RCC 7860 (cell line): ENCODE results near the gene RPA3.
"Not testable (repeated sequence)": the region's sequence is repeated elsewhere in the genome, so short reads cannot be mapped to it uniquely, and the experiment has no call there.

ENCODE experiments used
- DNase-seq: peaks from one replicate; pipeline ENCODE4 v3.0.0-alpha.2; 2015; ENCODE audit warnings: low spot score
- FAIRE-seq: peaks from 2 replicates; lab custom pipeline; 2012; peaks lifted over from hg19 to GRCh38; lab: Jason Lieb, UNC

RPA3 gene

DNA sequence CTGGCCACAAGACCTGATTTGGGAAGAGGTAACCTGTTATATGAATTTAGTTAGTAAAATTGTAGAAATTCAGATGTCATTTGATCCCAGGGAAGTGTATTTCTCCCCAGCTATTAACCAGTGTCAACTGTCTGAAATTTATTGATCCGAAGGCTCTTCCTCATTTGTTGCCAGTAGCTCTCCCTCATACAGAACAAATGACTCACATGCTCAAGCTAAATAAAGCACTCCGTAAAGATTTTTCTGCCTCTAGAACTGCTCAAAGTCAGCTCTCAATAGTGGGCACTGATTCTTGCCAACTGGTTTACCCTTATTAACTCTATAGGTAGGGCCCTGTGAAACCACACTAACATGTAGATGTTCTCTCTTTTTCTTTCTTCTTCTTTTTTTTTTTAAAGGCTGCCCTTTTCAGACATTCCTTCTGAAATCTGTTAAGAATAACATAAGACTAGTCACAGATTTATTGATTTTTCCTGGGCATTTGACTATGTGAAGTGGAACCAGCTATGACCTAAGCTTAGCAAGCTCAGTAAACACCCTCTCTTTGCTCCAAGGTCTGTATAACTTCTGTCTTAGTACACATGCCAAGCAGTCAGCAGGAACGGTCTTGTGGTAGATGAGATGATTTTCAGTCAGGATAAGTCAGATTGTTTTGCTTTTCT is 21.8 kb downstream of the RPA3 start:
- DNase-seq (peak; percentile 57), FAIRE-seq (peak; percentile 57)

DNA sequence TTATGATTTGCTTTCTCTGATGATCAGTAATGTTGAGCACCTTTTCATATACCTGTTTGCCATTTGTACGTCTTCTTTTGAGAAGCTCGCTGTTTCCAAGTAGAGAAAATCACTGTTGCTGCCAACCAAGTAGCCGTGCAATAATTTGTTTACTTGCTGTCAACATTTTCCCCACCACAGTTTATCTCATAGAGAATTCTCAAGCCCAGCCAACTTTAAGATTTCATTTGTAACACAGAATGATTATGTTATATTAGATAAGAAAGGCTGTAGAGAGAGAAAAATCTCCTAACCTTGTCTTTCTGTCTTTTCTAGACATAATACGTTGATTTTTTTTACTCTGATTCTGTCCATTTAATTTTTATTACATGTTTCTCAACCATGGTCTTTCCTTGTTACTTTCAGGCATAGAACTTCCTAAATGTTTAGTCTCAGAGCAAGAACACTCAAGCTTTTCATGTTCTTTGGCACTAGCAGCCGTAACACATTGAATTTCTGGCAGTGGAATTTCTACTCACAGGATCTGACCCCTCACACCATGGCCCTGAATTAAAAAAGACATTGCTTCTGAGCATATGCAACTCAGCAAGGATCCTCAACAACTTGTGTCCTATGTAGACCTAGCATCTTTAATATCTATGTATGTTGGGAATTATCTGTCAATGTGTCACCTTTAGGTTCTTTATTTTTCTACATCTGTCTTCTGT is 23.1 kb downstream of the RPA3 start:
- FAIRE-seq (no peak), DNase-seq (no peak)

DNA sequence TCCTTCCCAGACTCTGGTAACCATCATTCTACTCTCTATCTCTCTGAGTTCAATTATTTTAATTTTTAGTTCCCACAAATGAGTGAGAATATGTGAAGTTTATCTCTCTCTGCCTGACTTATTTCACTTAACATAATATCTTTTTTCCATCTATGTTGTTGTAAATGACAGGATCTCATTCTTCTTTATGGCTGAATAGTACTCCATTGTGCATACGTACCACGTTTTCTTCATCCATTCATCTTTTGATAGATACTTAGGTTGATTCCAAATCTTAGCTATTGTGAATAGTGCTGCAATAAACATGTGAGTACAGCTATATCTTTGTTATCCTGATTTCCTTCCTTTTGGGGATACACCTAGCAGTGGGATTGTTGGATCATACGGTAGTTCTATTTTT is 23.9 kb downstream of the RPA3 start:
- DNase-seq (no peak), FAIRE-seq (no peak)

GRCh38 chr7:7693881-7694280 is 24.5 kb downstream of the RPA3 start:
- DNase-seq (peak; percentile 89), FAIRE-seq (peak; percentile 96)

- FAIRE-seq (no peak), DNase-seq (no peak)
These were observed 29.5 kb downstream of the RPA3 start for GRCh38 chr7:7688956-7689355.

GRCh38 chr7:7688310-7688709 is 30.1 kb downstream of the RPA3 start:
- DNase-seq (no peak), FAIRE-seq (no peak)

DNA sequence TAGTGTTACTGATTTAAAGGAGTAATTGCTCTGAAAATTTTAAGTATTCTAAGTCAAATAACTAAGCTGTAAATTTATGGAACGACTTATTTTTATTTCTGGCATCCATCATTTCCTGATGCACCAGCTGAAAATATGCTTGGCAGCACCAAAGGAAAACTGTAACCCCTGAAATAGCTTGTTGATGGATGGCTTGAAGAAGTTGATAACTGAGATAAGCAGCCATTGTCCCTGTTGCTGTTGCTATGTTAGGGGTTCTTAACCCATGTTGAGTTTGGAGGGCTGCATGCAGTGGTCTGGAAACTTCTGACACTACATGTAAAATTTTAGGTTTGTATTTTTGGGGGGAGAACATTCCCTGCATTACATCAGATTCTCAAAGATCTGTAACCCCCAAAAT is 30.6 kb downstream of the RPA3 start:
- FAIRE-seq, result no peak
- DNase-seq, result no peak

DNA sequence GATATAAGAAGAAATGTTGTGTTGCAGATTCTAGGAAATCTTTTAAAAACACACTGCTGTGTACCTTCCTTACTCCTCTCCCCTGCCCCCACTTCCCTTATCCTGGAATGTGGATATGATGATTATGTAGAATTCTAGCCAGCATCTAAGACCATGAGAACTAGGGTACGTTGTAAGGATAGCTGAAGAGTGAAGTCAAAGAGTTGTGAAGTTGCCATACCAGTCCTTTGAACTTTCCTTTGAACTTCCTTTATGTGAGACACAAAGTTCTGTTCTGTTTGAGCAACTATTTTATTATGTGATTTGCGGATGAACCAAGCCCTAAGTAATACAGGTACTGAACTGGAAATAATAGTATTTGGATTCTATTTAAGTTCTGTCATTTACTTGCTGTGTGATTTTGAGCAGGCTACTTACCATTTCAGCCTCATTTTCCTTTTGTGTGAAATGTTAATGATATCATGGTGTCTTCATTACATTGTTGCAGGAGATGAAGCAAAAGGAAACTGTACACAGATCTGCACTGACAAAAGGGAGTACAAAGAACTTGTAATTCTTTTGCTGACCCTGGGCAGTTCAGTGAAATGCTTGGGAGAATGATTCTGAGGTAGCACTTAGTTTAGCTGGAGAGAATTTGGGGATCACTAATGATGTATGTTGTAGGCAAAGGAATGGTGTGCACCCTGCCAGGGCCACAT is 31.4 kb downstream of the RPA3 start:
- FAIRE-seq, result no peak
- no peak for DNase-seq

GRCh38 chr7:7682861-7683260 is 35.5 kb downstream of the RPA3 start:
- FAIRE-seq, result no peak
- no peak for DNase-seq

DNA sequence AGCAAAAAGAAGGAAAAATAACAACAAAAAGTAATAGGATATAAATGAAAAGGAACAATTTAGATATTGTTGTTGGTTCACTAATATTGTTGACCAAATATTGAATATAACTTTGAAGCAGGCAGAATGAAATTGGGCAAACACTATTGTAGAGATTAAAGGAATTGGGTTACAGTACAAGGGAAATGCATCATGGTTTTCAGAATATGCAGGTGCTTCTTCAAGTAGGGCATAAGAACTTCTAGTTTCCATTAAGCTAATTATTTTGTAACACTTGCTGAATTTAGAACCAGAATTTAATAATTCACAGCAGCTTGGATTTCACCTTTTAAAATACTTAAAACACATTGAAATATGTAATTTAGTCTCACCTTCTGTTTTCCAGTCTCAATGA is 36.5 kb downstream of the RPA3 start:
- FAIRE-seq, result no peak
- no peak for DNase-seq

GRCh38 chr7:7681191-7681935 is 37.0 kb downstream of the RPA3 start:
- DNase-seq (peak; percentile 39), FAIRE-seq (peak; percentile 90)

DNA sequence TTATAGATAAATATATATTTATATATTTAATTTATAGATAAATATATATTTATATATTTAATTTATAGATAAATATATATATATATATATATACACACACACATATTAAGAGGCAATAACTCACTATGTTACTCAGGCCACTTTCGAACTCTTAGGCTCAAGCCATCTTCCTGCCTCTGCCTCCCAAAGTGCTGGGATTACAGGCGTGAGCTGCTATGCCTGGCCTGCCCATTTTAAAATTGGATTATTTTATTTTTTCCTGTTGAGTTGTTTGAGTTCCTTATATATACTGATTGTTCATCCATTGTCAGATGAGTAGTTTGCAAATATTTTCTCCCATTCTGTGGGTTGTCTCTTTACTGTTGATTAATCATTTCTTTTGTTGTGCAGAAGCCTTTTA is 38.8 kb downstream of the RPA3 start:
- FAIRE-seq, result peak; percentile 64
- DNase-seq, result not testable (repeated sequence)

DNA sequence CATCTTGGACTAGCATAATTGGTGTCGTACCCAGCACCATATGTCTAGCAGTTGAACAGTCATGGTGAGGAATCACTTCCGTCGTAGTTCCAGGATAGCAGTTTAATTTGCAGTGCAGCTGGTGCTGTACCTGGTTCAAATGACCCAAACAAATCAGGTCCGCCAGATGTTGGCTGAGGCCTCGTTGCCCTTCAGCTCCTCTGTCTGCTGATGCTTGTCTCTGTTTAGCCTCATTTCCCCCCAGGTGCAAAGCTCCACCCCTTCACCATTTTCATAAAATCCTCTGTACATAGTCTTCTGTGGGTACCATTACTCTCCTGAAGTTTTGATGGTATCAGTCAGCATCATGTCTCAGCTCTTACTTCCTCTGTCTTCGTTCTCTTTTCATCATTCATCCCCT is 42.7 kb downstream of the RPA3 start:
- FAIRE-seq (no peak), DNase-seq (no peak)

- FAIRE-seq (no peak), DNase-seq (no peak)
These were observed 45.2 kb downstream of the RPA3 start for GRCh38 chr7:7673240-7673550.

- no peak for FAIRE-seq
These were observed 45.7 kb downstream of the RPA3 start for GRCh38 chr7:7672545-7673239.

DNA sequence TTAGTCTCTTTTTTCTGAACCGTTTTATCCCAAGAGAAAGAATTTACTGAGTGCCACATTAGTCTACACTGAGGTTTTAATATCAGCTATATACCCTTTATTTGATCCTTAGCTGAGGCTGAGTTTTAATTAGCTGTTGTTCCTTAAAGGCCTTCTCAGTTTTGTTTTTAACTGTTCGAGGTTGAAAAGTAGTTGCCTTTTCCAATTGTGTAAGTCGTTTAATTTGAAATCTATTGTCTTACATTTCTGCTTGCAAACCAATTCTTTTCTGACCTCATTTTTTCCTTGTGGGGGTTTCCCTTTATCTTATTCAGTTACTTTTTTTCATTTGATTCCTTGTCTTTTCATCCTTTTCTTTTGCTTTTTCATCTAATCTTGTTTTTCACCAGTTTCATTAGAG is 47.0 kb downstream of the RPA3 start:
- no peak for FAIRE-seq
- DNase-seq, result no peak

More at GRCh38 chr7:7672545-7673239, 45.7 kb downstream of the RPA3 start:
- DNase-seq, result no peak

DNA sequence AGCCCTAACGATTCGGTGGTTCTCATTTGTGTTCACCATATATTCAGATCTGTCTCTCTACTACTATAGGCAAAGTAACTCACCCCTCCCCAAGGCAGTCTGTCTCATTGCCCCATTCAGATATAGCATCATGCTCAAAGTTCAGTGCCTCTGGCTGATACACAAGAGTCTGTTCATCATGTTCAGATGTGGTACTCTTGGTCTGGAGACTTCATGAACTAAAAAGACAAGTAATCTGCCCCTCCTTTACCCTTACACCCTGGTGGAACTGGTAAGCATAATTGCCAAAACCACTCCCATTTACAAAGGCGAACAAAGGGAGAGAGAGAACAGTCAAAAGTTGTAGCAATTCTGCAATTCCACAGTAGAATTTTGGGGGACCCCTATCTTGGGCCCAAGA is 47.9 kb downstream of the RPA3 start:
- FAIRE-seq, result no peak
- DNase-seq, result no peak

- DNase-seq, result no peak
- FAIRE-seq, result no peak
These were observed 49.7 kb downstream of the RPA3 start for GRCh38 chr7:7668706-7669105.

- DNase-seq, result no peak
- no peak for FAIRE-seq
These were observed 51.2 kb downstream of the RPA3 start for GRCh38 chr7:7667187-7667586.

- FAIRE-seq, result no peak
These were observed 53.4 kb downstream of the RPA3 start for GRCh38 chr7:7665031-7665430.

GRCh38 chr7:7664291-7664690 is 54.1 kb downstream of the RPA3 start:
- FAIRE-seq (no peak), DNase-seq (no peak)

More at GRCh38 chr7:7665031-7665430, 53.4 kb downstream of the RPA3 start:
- DNase-seq, result no peak
